H9 (cell line): Measurements from ENCODE around the gene ERICH6. TPM values are rescaled to one million over a fixed set of nuclear protein-coding genes. Genes with fewer than 3 reads are reported as not detected.

Experiments
- DNase-seq: peaks from one replicate; pipeline ENCODE4 v3.0.0-alpha.2; 2017
- H2AFZ ChIP-seq: one replicate; pipeline ENCODE4 v1.6.1; 2013; ENCODE audit warnings: mild to moderate bottlenecking, low read length, control low read depth, moderate library complexity
- H2AK5ac ChIP-seq: 2 replicates; pipeline ENCODE4 v1.6.1; 2013; ENCODE audit warnings: low read length, control low read depth, mixed read lengths; ENCODE audit not compliant: insufficient read length
- H2BK120ac ChIP-seq: one replicate; pipeline ENCODE4 v1.6.1; 2013; ENCODE audit warnings: low read depth, mild to moderate bottlenecking, low read length, control low read depth, inconsistent platforms; ENCODE audit not compliant: poor library complexity, severe bottlenecking
- H2BK12ac ChIP-seq: 2 replicates; pipeline ENCODE4 v1.6.1; 2013; ENCODE audit warnings: low read length, control low read depth, mixed read lengths, low read depth; ENCODE audit not compliant: insufficient read length
- H2BK15ac ChIP-seq: 2 replicates; pipeline ENCODE4 v1.6.1; 2013; ENCODE audit warnings: low read depth, low read length, control low read depth
- H2BK20ac ChIP-seq: one replicate; pipeline ENCODE4 v1.6.1; 2013; ENCODE audit warnings: low read depth, mild to moderate bottlenecking, low read length, control low read depth, inconsistent platforms; ENCODE audit not compliant: poor library complexity, severe bottlenecking
- H2BK5ac ChIP-seq: 2 replicates; pipeline ENCODE4 v1.6.1; 2013; ENCODE audit warnings: low read length, control low read depth, mixed read lengths; ENCODE audit not compliant: insufficient read length
- H3K14ac ChIP-seq: 2 replicates; pipeline ENCODE4 v1.6.1; 2013; ENCODE audit warnings: low read length, control low read depth; ENCODE audit not compliant: insufficient read depth
- H3K18ac ChIP-seq: 2 replicates; pipeline ENCODE4 v1.6.1; 2013; ENCODE audit warnings: low read depth, mild to moderate bottlenecking, mixed read lengths, low read length, control low read depth; ENCODE audit not compliant: insufficient read length
- H3K23ac ChIP-seq: 2 replicates; pipeline ENCODE4 v1.6.1; 2013; ENCODE audit warnings: low read length, control low read depth, mixed read lengths, low read depth; ENCODE audit not compliant: insufficient read length
- H3K23me2 ChIP-seq: 2 replicates; pipeline ENCODE4 v1.6.1; 2013; ENCODE audit warnings: low read depth, mild to moderate bottlenecking, mixed read lengths, low read length, control low read depth; ENCODE audit not compliant: insufficient read length, poor library complexity, severe bottlenecking
- H3K27ac ChIP-seq: 2 replicates; pipeline ENCODE4 v1.5.1; 2013; ENCODE audit warnings: low read length, control low read depth, mixed read lengths, low read depth; ENCODE audit not compliant: insufficient read length
- H3K27me3 ChIP-seq: 2 replicates; pipeline ENCODE4 v1.6.1; 2013; ENCODE audit warnings: low read length, control low read depth, inconsistent platforms; ENCODE audit not compliant: insufficient read depth
- H3K4ac ChIP-seq: 2 replicates; pipeline ENCODE4 v1.6.1; 2013; ENCODE audit warnings: low read depth, mild to moderate bottlenecking, control low read depth, inconsistent platforms, low read length, moderate library complexity
- H3K4me1 ChIP-seq: 2 replicates; pipeline ENCODE4 v1.6.1; 2013; ENCODE audit warnings: low read length, control low read depth, inconsistent platforms; ENCODE audit not compliant: insufficient read depth
- H3K4me2 ChIP-seq: 2 replicates; pipeline ENCODE4 v1.6.1; 2013; ENCODE audit warnings: low read length, control low read depth, mixed read lengths; ENCODE audit not compliant: insufficient read length, insufficient read depth
- H3K56ac ChIP-seq: 2 replicates; pipeline ENCODE4 v1.6.1; 2013; ENCODE audit warnings: low read depth, mild to moderate bottlenecking, mixed read lengths, low read length, control low read depth; ENCODE audit not compliant: insufficient read length
- H3K79me1 ChIP-seq: 2 replicates; pipeline ENCODE4 v1.6.1; 2013; ENCODE audit warnings: low read depth, mild to moderate bottlenecking, moderate library complexity, low read length, control low read depth, inconsistent platforms; ENCODE audit not compliant: insufficient read depth, poor library complexity, severe bottlenecking
- H3K79me2 ChIP-seq: 2 replicates; pipeline ENCODE4 v1.6.1; 2013; ENCODE audit warnings: low read length, control low read depth, inconsistent platforms; ENCODE audit not compliant: insufficient read depth
- H3K9ac ChIP-seq: 2 replicates; pipeline ENCODE4 v1.6.1; 2013; ENCODE audit warnings: low read length, control low read depth, mixed read lengths; ENCODE audit not compliant: insufficient read length; ENCODE audit errors: extremely low read depth
- H3K9me3 ChIP-seq: one replicate; pipeline ENCODE4 v1.6.1; 2013; ENCODE audit warnings: low read depth, low read length, inconsistent platforms; ENCODE audit not compliant: control insufficient read depth
- H3T11ph ChIP-seq: one replicate; pipeline ENCODE4 v1.6.1; 2013; ENCODE audit warnings: mild to moderate bottlenecking, low read length, control low read depth, inconsistent platforms
- H4K20me1 ChIP-seq: one replicate; pipeline ENCODE4 v1.6.1; 2013; ENCODE audit not compliant: control insufficient read depth, insufficient read length, insufficient read depth
- H4K5ac ChIP-seq: 2 replicates; pipeline ENCODE4 v1.6.1; 2013; ENCODE audit warnings: low read depth, mild to moderate bottlenecking, mixed read lengths, low read length, control low read depth; ENCODE audit not compliant: insufficient read length
- H4K8ac ChIP-seq: replicated peaks from 2 replicates; pipeline ENCODE4 v1.6.1; 2013; ENCODE audit warnings: low read length, control low read depth, mixed read lengths, low read depth; ENCODE audit not compliant: insufficient read length
- H4K91ac ChIP-seq: 2 replicates; pipeline ENCODE4 v1.6.1; 2013; ENCODE audit warnings: low read depth, mild to moderate bottlenecking, moderate library complexity, mixed read lengths, low read length, control low read depth; ENCODE audit not compliant: insufficient read length
- H3K27ac Mint-ChIP-seq, 3 experiments: 2 replicates in 2 of 3; 3 replicates in 1 of 3; pipeline ENCODE4 v1.8.0; 2020 to 2021; ENCODE audit warnings: mixed read lengths in 3 of 3, mild to moderate bottlenecking in 1 of 3, moderate library complexity in 1 of 3
- H3K27me3 Mint-ChIP-seq: 2 replicates; pipeline ENCODE4 v1.8.0; 2021; ENCODE audit warnings: low read depth, mild to moderate bottlenecking, moderate library complexity, mixed read lengths
- H3K36me3 Mint-ChIP-seq, 3 experiments: 2 replicates in 2 of 3; 3 replicates in 1 of 3; pipeline ENCODE4 v1.8.0; 2020 to 2021; ENCODE audit warnings: low read depth in 3 of 3, mixed read lengths in 3 of 3; ENCODE audit not compliant: insufficient read depth in 1 of 3
- H3K4me1 Mint-ChIP-seq, 2 experiments: 2 replicates each; pipeline ENCODE4 v1.8.0; 2020; ENCODE audit warnings: mixed read lengths in 2 of 2
- H3K4me3 Mint-ChIP-seq, 2 experiments: 2 replicates in 1 of 2; 3 replicates in 1 of 2; pipeline ENCODE4 v1.8.0; 2020 to 2021; ENCODE audit warnings: mild to moderate bottlenecking in 2 of 2, mixed read lengths in 2 of 2, moderate library complexity in 1 of 2
- H3K9me3 Mint-ChIP-seq, 2 experiments: 2 replicates in 1 of 2; 3 replicates in 1 of 2; pipeline ENCODE4 v1.8.0; 2020; ENCODE audit warnings: mild to moderate bottlenecking in 2 of 2, mixed read lengths in 2 of 2, moderate library complexity in 1 of 2
- CTCF ChIP-seq: fragments of 200-600 bp; sonication (generic); conservative IDR thresholded peaks from 3 replicates; pipeline ENCODE4 v1.8.0; 2021; ENCODE audit warnings: antibody characterized with exemption, mild to moderate bottlenecking
- WGBS: extraction: QIAGEN DNeasy Blood & Tissue Kit; methylation state at CpG from one replicate; pipeline ENCODE4 v1.1.7; 2013; ENCODE audit warnings: missing lambda C conversion rate, low lambda C conversion rate, mixed read lengths; ENCODE audit not compliant: insufficient read length; ENCODE audit errors: extremely low coverage; 5-methylcytosine and 5-hydroxymethylcytosine counted together
- total RNA-seq: library from RNA; stranded (reverse); gene quantifications from 2 replicates; pipeline ENCODE4 v1.2.1, GENCODE V29; 2021

The ERICH6 gene
- total RNA-seq, 1 experiment from 2014 or later, result not detected

GRCh38 chr3:150656316-150656715 is 47.4 kb downstream of the ERICH6 start:
- no peak overlapping the region for H3K4ac ChIP-seq
- Mint-ChIP-seq H3K27ac (no peak overlapping the region), H3K36me3 (no peaks in the 10 kb centered on the region), H3K9me3 (no peaks in the 10 kb centered on the region), H3K27me3 (no peaks in the 10 kb centered on the region), H3K4me1 (peaks cover 0 to 4% of the 10 kb centered on the region in 2 experiments; a peak in 1 of 4 replicates), H3K4me3 (no peak overlapping the region)
- H4K5ac ChIP-seq, result no peak overlapping the region
- no peak overlapping the region for H2BK120ac ChIP-seq
- H3K9ac ChIP-seq, result no peak overlapping the region
- no peaks in the 10 kb centered on the region for H3K79me2 ChIP-seq
- no peak for TF ChIP-seq CTCF
- H4K8ac ChIP-seq, result no peak overlapping the region
- no peak overlapping the region for H4K91ac ChIP-seq
- no CpG with 5 or more reads among the region's 4 CpGs for WGBS
- H3K23me2 ChIP-seq, result no peaks in the 10 kb centered on the region
- no peak overlapping the region for H2BK5ac ChIP-seq
- no peak overlapping the region for H2BK20ac ChIP-seq
- no peak overlapping the region for H3K4me2 ChIP-seq
- H2BK12ac ChIP-seq, result no peak overlapping the region
- no peak overlapping the region for H3K23ac ChIP-seq
- H2AK5ac ChIP-seq, result no peak overlapping the region
- no peaks in the 10 kb centered on the region for H3K27me3 ChIP-seq
- no peaks in the 10 kb centered on the region for H3K9me3 ChIP-seq
- H3K14ac ChIP-seq, result no peak overlapping the region
- no peak overlapping the region for H3K18ac ChIP-seq
- DNase-seq, result no peak
- H2BK15ac ChIP-seq, result no peak overlapping the region
- H3K79me1 ChIP-seq, result no peaks in the 10 kb centered on the region
- no peaks in the 10 kb centered on the region for H3K4me1 ChIP-seq
- H3K27ac ChIP-seq, result no peak overlapping the region
- H3T11ph ChIP-seq, result no peak overlapping the region
- H2AFZ ChIP-seq, result no peak overlapping the region
- H4K20me1 ChIP-seq, result no peaks in the 10 kb centered on the region
- no peak overlapping the region for H3K56ac ChIP-seq
